ENCODE data around the gene KRTAP10-7.

- no peak for TF ChIP-seq CTCF (conservative IDR thresholded peaks at IDR 0.05 in 1 of 2, IDR thresholded peaks at IDR 0.05 in 1 of 2; ENCODE audit: low read depth in 1 of 2, low read length in 2 of 2)
- no peak for TF ChIP-seq EZH2 (IDR thresholded peaks at IDR 0.05; ENCODE audit: low read length, missing control alignments)
Measured at GRCh38 chr21:44611551-44611950, 11.2 kb downstream of the KRTAP10-7 start.
